K562 (cell line): ENCODE results near the gene FAIM. TPM values are rescaled to one million over a fixed set of nuclear protein-coding genes. Genes with fewer than 3 reads are reported as not detected.
"Not testable (repeated sequence)": the region's sequence is repeated elsewhere in the genome, so short reads cannot be mapped to it uniquely, and the experiment has no call there.

ENCODE experiments used
- ATAC-seq: fragments of 200-7000 bp; cut with Tn5 transposase; 3 replicates; pipeline ENCODE4 v1.9.1; 2020; ENCODE audit warnings: moderate library complexity
- BruUV-seq: library from RNA; stranded (reverse); fragments of 400-500 nt; replicated peaks from 2 replicates; lab custom pipeline; 2021; lab: Mats Ljungman, UMichigan
- CTCF ChIA-PET: fragments of 300-600 bp; formaldehyde crosslinking; extraction: SDS; loops from one replicate; lab custom pipeline; 2021; ENCODE audit warnings: low intra/inter-chr PET ratio; lab: Yijun Ruan, JAX
- POLR2A ChIA-PET: fragments of 300-600, 350-650 bp; sonication (Branson Sonifier 250); formaldehyde crosslinking; extraction: SDS; loops from one replicate; lab custom pipeline; 2021; ENCODE audit warnings: antibody characterized with exemption, inconsistent platforms; lab: Yijun Ruan, JAX
- DNase-seq, 4 experiments: peaks; one replicate each; pipeline versions ENCODE4 v3.0.0 to v3.0.0-alpha.2; 2011 to 2018; ENCODE audit warnings: low spot score in 3 of 4, mixed read lengths in 3 of 4; ENCODE audit errors: extremely low read depth in 1 of 4
- FAIRE-seq: peaks from 2 replicates; lab custom pipeline; 2011; peaks lifted over from hg19 to GRCh38; lab: Jason Lieb, UNC
- H2AFZ ChIP-seq: 2 replicates; pipeline ENCODE4 v1.6.0; 2011; ENCODE audit warnings: low read depth, low read length, control low read depth, inconsistent platforms
- H3K27ac ChIP-seq: fragments of 200-600 bp; 3 replicates; pipeline ENCODE4 v1.8.0; 2011; ENCODE audit warnings: low read depth, mild to moderate bottlenecking, control low read depth, inconsistent platforms, low read length, moderate library complexity, mixed read lengths; ENCODE audit errors: extremely low read depth
- H3K27me3 ChIP-seq, 2 experiments: fragments of 300-600 bp in 1 of 2; 2 replicates in 1 of 2; 3 replicates in 1 of 2; pipeline versions ENCODE4 v1.6.0 to v1.8.0; 2011; ENCODE audit warnings: inconsistent platforms in 2 of 2, low read length in 2 of 2, mild to moderate bottlenecking in 1 of 2, mixed read lengths in 1 of 2, moderate library complexity in 1 of 2; ENCODE audit not compliant: control insufficient read depth in 2 of 2, insufficient read depth in 2 of 2
- H3K36me3 ChIP-seq: fragments of 300-600 bp; 3 replicates; pipeline ENCODE4 v1.8.0; 2011; ENCODE audit warnings: mild to moderate bottlenecking, low read length, inconsistent platforms; ENCODE audit not compliant: control insufficient read depth, insufficient read depth
- H3K4me1 ChIP-seq, 2 experiments: fragments of 200-600 bp in 1 of 2; replicated peaks in 1 of 2; 2 replicates in 1 of 2; 3 replicates in 1 of 2; pipeline versions ENCODE4 v1.5.1 to v1.8.0; 2011; ENCODE audit warnings: inconsistent platforms in 2 of 2, low read length in 2 of 2, mild to moderate bottlenecking in 1 of 2, mixed read lengths in 1 of 2, moderate library complexity in 1 of 2; ENCODE audit not compliant: control insufficient read depth in 2 of 2, insufficient read depth in 2 of 2
- H3K4me2 ChIP-seq: 2 replicates; pipeline ENCODE4 v1.6.1; 2011; ENCODE audit warnings: low read length, control low read depth, inconsistent platforms, mixed read lengths; ENCODE audit not compliant: insufficient read depth
- H3K4me3 ChIP-seq: fragments of 200-600 bp; sonication (generic), shearing (Covaris generic); 2 replicates; pipeline ENCODE4 v1.5.1; 2016; ENCODE audit warnings: control low read depth, inconsistent platforms
- H3K79me2 ChIP-seq: fragments of 200-600 bp; 3 replicates; pipeline ENCODE4 v1.8.0; 2011; ENCODE audit warnings: low read length, inconsistent platforms; ENCODE audit not compliant: control insufficient read depth, insufficient read depth
- H3K9ac ChIP-seq, 2 experiments: 2 replicates each; pipeline versions ENCODE4 v1.6.0 to v1.6.1; 2011; ENCODE audit warnings: low read depth in 2 of 2, low read length in 2 of 2, control low read depth in 1 of 2, inconsistent platforms in 1 of 2, mild to moderate bottlenecking in 1 of 2, mixed read lengths in 1 of 2; ENCODE audit not compliant: insufficient read depth in 1 of 2
- H3K9me1 ChIP-seq: one replicate; pipeline ENCODE4 v1.6.0; 2011; ENCODE audit warnings: inconsistent platforms, mild to moderate bottlenecking, low read length, moderate library complexity; ENCODE audit not compliant: control insufficient read depth, insufficient read depth
- H3K9me3 ChIP-seq: replicated peaks from 2 replicates; pipeline ENCODE4 v1.5.1; 2011; ENCODE audit warnings: low read depth, low read length, inconsistent platforms; ENCODE audit not compliant: control insufficient read depth, insufficient read depth
- H4K20me1 ChIP-seq: replicated peaks from 2 replicates; pipeline ENCODE4 v1.6.1; 2011; ENCODE audit warnings: low read length, inconsistent platforms, mixed read lengths; ENCODE audit not compliant: control insufficient read depth, insufficient read depth
- ARNT ChIP-seq, 2 experiments: fragments of 450-650 bp; IDR thresholded peaks; 2 replicates each; pipeline ENCODE4 v1.6.1; 2016; ENCODE audit warnings: mild to moderate bottlenecking in 1 of 2
- JUND ChIP-seq, 2 experiments: IDR thresholded peaks; 2 replicates in 1 of 2; 3 replicates in 1 of 2; pipeline ENCODE4 v1.6.1; 2011; ENCODE audit warnings: borderline replicate concordance in 2 of 2, low read depth in 2 of 2, low read length in 2 of 2, improper control_type of control experiment in 1 of 2, missing biosample characterization in 1 of 2, missing genetic modification characterization in 1 of 2, missing genetic modification reagents in 1 of 2
- NFE2 ChIP-seq: IDR thresholded peaks from 2 replicates; pipeline ENCODE4 v1.6.1; 2014; ENCODE audit warnings: antibody characterized with exemption, low read depth
- WGBS: fragments of 100-300 bp; shearing (Covaris generic); methylation state at CpG from one replicate; pipeline ENCODE4 v1.1.6; 2016; ENCODE audit warnings: low coverage, mixed read lengths; ENCODE audit not compliant: insufficient coverage; ENCODE audit errors: missing lambda C conversion rate; 5-methylcytosine and 5-hydroxymethylcytosine counted together
- in situ Hi-C: fragments of 300-500 bp; cut with MboI; formaldehyde crosslinking; loops from 4 replicates; pipeline ENCODE4 v1.15.0; 2018; ENCODE audit warnings: inconsistent platforms, mixed read lengths
- intact Hi-C: fragments of 100-400 bp; cut with micrococcal nuclease; formaldehyde crosslinking; loops from 2 replicates; pipeline ENCODE4 v1.14.2; 2022
- polyA plus RNA-seq, 8 experiments: library from polyadenylated mRNA; depleted of rRNA in 4 of 8; stranded (reverse) in 5 of 8; unstranded in 3 of 8; fragments of >200 nt; fragmentation: Nextera tagmentation in 2 of 8; fragmentation: Illumina TruSeq in 1 of 8; extraction: Ambion mirVana in 2 of 8; extraction: Trizol in 1 of 8; gene quantifications; 2 replicates each; pipeline versions ENCODE4 v1.2.1 to v1.2.3, GENCODE V29; 2011 to 2014; ENCODE audit warnings: inconsistent platforms in 1 of 8, missing spikeins in 1 of 8
- total RNA-seq, 7 experiments: library from RNA; depleted of rRNA in 6 of 7; stranded (reverse); fragments of >200 nt in 6 of 7; fragmentation: Illumina TruSeq in 2 of 7; extraction: Trizol in 2 of 7; gene quantifications; 2 replicates each; pipeline versions ENCODE4 v1.2.1 to v1.2.3, GENCODE V29; 2011 to 2021; ENCODE audit warnings: low replicate concordance in 1 of 7

The FAIM gene
- total and polyA plus RNA-seq, 9 of the 15 experiments (the other 6 are each of a cell fraction or from before 2014, with no cell fraction given) = 2.5 to 7.9 (median 6.6) TPM

- H3K27me3 ChIP-seq = no peaks in the 10 kb centered on the region
- no TSS peak for BruUV-seq
- in situ Hi-C loops = no loop called here
Measured at GRCh38 chr3:138600100-138600745, 8.3 kb upstream of the FAIM start.

GRCh38 chr3:138601661-138602060, 6.9 kb upstream of the FAIM start:
- FAIRE-seq, H2AFZ ChIP-seq, intact Hi-C loops, in situ Hi-C loops, H3K4me2 ChIP-seq, BruUV-seq, H3K9me3 ChIP-seq, H4K20me1 ChIP-seq, H3K4me3 ChIP-seq, H3K4me1 ChIP-seq, POLR2A ChIA-PET, CTCF ChIA-PET, H3K27ac ChIP-seq, H3K36me3 ChIP-seq, DNase-seq, H3K9me1 ChIP-seq, ATAC-seq, H3K9ac ChIP-seq, H3K27me3 ChIP-seq, H3K79me2 ChIP-seq: not testable (repeated sequence)
- WGBS = 15% methylated on average over 2 of the region's 2 CpGs

More at GRCh38 chr3:138600100-138600745, 8.3 kb upstream of the FAIM start:
- H2AFZ ChIP-seq = 0 out of 2 replicates have a peak overlapping the region, but pooled peaks have one; percentile 44
- FAIRE-seq (no peak), ATAC-seq (no peak), DNase-seq (no peak)
- intact Hi-C loops = no loop called here
- H3K27ac ChIP-seq = no peak overlapping the region
- H3K4me1 ChIP-seq = no peaks in the 10 kb centered on the region
- 24% methylated on average over 6 of the region's 8 CpGs for WGBS
- no peaks in the 10 kb centered on the region for H3K9me1 ChIP-seq
- H3K9ac ChIP-seq = no peak overlapping the region
- no peaks in the 10 kb centered on the region for H3K79me2 ChIP-seq
- H3K9me3 ChIP-seq = no peaks in the 10 kb centered on the region
- CTCF ChIA-PET = no interaction called here
- POLR2A ChIA-PET = interaction anchor here (0.6 kb wide), 1 partner anchor 315 kb away, joined by 3 read pairs; no protein-coding TSS in a partner anchor
- H3K4me2 ChIP-seq = no peak overlapping the region
- H3K4me3 ChIP-seq = no peak overlapping the region
- H4K20me1 ChIP-seq = no peaks in the 10 kb centered on the region
- no peaks in the 10 kb centered on the region for H3K36me3 ChIP-seq
- TF ChIP-seq ARNT (IDR thresholded peaks at IDR 0.05) (no peak), JUND (IDR thresholded peaks at IDR 0.05; ENCODE audit: borderline replicate concordance, low read depth, low read length) (no peak), JUND (tag; IDR thresholded peaks at IDR 0.05; ENCODE audit: borderline replicate concordance, low read depth, low read length) (no peak), NFE2 (no peak)

- CTCF ChIA-PET, DNase-seq, H3K4me2 ChIP-seq, H4K20me1 ChIP-seq, H3K9me3 ChIP-seq, H3K4me3 ChIP-seq, FAIRE-seq, POLR2A ChIA-PET, H3K27ac ChIP-seq, H3K9me1 ChIP-seq, H3K36me3 ChIP-seq, ATAC-seq, H2AFZ ChIP-seq, H3K9ac ChIP-seq, H3K79me2 ChIP-seq, H3K27me3 ChIP-seq, BruUV-seq, in situ Hi-C loops, intact Hi-C loops: not testable (repeated sequence)
- H3K4me1 ChIP-seq = peaks cover 0 to 10% of the 10 kb centered on the region in 2 experiments; a peak in 2 of 5 replicates
- 37% methylated on average over 5 of the region's 5 CpGs for WGBS
Measured at GRCh38 chr3:138604106-138604595, 4.4 kb upstream of the FAIM start.
